NCI-H82 treated with DMSO at 0.1 percent for 48 hours (cell line): ENCODE results near the gene SMG1.
"Not testable (repeated sequence)": the region's sequence is repeated elsewhere in the genome, so short reads cannot be mapped to it uniquely, and the experiment has no call there.

Experiments
- DNase-seq: peaks from one replicate; lab custom pipeline; 2025; ENCODE audit not compliant: unreplicated experiment; lab: John Stamatoyannopoulos, UW

SMG1 gene

DNA sequence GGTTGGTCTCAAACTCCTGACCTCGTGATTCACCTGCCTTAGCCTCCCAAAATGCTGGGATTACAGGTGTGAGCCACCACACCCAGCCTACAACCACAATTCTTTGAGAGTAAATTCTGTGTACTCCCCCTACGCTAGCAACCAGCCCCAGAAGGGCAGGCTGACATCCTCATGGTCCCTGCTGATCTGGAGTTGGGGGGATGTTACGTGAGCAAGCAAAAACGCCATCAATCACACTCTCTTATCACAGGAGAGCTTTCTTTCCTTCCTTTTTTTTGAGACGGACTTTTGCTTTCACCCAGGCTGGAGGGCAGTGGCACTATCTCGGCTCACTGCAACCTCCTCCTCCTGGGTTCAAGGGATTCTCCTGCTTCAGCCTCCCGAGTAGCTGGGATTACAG, 154.0 kb downstream of the SMG1 start:
- not testable (repeated sequence) for DNase-seq

DNA sequence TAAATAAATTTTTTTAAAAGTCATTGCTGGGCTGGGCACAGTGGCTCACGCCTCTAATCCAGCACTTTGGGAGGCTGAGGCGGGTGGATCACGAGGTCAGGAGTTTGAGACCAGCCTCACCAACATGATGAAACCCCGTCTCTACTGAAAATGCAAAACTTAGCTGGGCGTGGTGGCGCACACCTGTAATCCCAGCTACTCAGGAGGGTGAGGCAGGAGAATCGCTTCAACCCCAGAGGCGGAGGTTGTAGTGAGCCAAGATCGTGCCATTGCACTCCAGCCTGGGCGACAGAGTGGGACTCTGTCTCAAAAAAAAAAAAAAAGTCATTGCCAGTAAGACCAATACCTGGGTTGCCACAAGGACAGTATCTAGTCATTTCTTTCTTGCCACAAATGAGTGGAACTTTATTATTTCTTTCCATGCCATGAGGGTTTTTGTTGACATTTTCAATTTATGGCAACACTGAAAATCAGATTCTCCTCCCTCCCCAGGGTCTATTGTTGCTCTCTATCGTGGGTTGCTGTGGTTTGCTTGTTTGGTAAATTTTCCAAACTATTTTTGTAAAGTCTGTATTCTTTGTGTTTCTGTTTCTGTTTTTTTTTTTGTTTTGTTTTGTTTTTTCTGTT, 155.8 kb downstream of the SMG1 start:
- DNase-seq = not testable (repeated sequence)

DNA sequence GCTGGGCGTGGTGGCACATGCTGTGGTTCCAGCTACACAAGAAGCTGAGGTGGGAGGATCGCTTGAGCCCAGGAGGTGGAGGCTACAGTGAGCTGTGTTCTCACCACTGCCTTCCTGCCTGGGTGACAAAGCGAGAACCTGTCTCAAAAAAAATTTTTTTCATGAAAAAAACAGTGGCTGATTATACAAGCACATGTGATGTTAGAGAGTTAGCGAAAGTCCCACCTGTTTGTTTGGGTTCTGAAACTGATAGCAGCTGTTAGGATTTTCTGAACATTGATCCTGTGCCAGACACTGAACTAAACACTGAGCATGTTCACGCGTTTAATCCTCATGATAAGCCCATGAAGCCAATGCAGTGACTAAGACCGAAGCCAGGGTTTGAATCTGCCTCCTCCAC, 159.0 kb downstream of the SMG1 start:
- DNase-seq = not testable (repeated sequence)

DNA sequence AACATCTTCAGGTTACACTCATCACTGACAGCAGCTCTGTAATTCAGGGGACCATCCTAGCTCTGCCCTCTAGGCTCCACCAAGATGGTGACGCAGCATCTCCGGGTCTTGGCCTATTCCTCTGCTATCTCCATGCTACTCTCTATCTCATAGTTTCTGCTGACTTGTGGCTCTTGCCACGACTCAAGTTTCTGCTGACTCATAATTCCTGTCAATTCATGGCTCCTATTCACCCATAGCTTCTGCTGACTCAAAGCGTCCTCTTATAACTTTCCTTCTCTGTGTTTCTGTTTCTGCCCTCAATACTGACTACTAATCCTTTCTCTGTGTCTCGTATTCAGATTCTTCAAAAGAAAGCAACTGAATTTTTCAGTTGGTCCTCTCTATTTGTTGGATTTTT, 163.5 kb downstream of the SMG1 start:
- not testable (repeated sequence) for DNase-seq

DNA sequence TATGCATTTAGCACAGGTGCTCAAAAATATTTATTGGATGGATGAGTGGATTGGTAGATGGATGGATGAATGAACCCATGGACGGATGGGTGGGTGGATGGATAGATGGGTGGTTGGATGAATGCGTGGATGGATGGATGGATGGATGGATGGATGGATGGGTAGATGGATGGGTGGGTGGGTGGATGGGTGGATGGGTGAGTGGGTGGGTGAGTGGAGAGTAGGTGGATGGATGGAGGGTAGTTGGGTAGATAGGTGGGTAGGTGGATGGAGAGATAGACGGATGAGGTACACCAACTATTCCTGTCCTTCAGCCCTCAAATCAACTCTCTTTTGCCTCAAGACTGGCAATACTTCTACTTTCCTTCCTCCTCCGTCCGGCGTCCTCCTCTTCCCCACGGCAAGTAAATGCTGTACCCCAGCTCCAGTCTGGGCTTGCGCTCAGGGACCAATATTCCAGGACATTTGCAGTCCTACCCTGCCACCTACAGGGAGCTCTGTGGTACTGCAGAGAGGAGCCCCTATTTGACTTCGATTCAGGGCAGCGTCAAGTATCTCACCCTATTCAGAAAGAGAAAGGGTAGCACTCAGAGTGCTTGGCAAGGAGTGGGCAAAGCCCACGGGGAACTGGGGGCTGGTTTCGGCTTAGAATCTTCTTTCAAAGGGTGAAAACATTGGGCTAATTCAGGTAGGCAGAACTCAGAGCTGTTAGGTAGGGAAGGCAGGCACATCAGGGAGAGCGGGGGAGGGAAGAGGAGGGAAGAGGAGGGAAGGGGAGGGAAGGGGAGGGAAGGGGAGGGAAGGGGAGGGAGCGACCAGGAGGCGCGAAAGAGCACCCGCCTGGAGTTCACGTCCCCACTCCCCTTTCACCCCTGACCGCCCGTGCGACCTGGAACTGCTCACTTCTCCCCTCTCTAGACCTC, 166.3 kb downstream of the SMG1 start:
- DNase-seq = peak; percentile 34

DNA sequence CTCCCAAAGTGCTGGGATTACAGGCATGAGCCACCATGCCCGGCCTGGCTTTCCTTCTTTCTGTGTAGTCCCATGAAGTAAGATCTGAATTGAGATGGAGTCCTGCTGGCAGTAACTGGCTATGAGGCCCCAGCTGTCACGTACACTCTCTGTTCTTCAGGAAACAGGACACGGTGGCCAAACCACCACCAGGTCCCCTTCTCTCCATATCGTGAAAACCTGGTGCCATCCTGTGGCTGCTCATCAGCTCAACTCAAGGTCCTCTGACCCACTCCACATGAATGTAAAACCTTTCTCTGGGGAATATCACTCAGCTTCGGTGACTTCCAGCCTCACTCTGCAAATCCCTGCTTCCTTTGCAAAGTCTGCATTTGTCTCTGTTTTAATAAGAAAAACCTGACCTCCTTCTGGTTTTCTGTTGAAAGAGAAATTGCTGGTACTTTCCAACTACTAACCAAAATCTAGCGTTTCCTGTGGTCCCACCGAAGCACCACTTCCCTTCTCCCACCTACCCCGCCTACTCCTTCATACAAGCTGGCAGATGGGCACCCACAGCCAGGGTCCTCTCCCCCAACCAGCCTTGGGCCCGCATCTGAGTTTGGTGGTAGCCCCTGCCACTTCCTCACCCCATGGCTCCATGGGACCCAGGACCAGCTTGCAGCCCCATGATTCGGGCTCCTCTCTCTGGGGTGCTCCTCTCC, 168.1 kb downstream of the SMG1 start:
- not testable (repeated sequence) for DNase-seq

DNA sequence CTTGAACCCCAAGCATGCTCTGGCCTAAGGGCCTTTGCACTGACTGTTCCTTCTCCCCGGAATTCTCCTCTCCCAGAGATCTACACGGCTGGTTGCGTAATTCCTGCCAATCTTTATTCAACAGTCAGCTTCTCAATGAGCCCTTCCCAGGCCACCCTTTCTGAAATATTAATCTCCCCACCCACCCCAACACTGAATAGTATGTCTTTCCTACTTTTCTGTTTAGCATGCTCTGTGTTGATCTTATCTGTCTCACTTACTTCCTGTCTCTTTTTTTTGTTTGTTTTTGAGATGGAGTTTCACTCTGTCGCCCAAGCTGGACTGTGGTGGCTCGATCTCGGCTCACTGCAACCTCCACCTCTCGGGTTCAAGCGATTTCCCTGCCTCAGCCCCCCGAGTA, 169.6 kb downstream of the SMG1 start:
- not testable (repeated sequence) for DNase-seq
